GM21447 (cell line): Measurements from ENCODE around the gene SEMA5B.

Experiments used
- ATAC-seq: cut with Tn5 transposase; IDR thresholded peaks from one replicate; pipeline ENCODE4 v1.9.1; 2021; ENCODE audit not compliant: unreplicated experiment

The SEMA5B gene

GRCh38 chr3:122975924-122976293 is 51.7 kb downstream of the SEMA5B start:
- ATAC-seq: no peak

- ATAC-seq: no peak
These were observed 52.2 kb downstream of the SEMA5B start for GRCh38 chr3:122975163-122975923.

GRCh38 chr3:122974764-122975162 is 52.8 kb downstream of the SEMA5B start:
- ATAC-seq: no peak

GRCh38 chr3:122973893-122974615 is 53.5 kb downstream of the SEMA5B start:
- ATAC-seq: no peak

- ATAC-seq: no peak
These were observed 55.4 kb downstream of the SEMA5B start for GRCh38 chr3:122972141-122972540.

GRCh38 chr3:122969585-122970469 is 57.7 kb downstream of the SEMA5B start:
- ATAC-seq: no peak

GRCh38 chr3:122967765-122968164 is 59.8 kb downstream of the SEMA5B start:
- ATAC-seq: no peak

GRCh38 chr3:122967356-122967755 is 60.2 kb downstream of the SEMA5B start:
- no peak for ATAC-seq

- no peak for ATAC-seq
These were observed 61.5 kb downstream of the SEMA5B start for GRCh38 chr3:122966045-122966444.

GRCh38 chr3:122964811-122965210 is 62.8 kb downstream of the SEMA5B start:
- no peak for ATAC-seq

GRCh38 chr3:122962149-122962548 is 65.4 kb downstream of the SEMA5B start:
- ATAC-seq: no peak

GRCh38 chr3:122961146-122961545 is 66.4 kb downstream of the SEMA5B start:
- no peak for ATAC-seq

- no peak for ATAC-seq
These were observed 66.9 kb downstream of the SEMA5B start for GRCh38 chr3:122960652-122961051.

GRCh38 chr3:122959339-122959738 is 68.2 kb downstream of the SEMA5B start:
- ATAC-seq: no peak

- no peak for ATAC-seq
These were observed 69.6 kb downstream of the SEMA5B start for GRCh38 chr3:122957707-122958689.

- ATAC-seq: no peak
These were observed 70.7 kb downstream of the SEMA5B start for GRCh38 chr3:122956693-122957455.

GRCh38 chr3:122955916-122956692 is 71.5 kb downstream of the SEMA5B start:
- no peak for ATAC-seq

GRCh38 chr3:122952520-122952919 is 75.0 kb downstream of the SEMA5B start:
- ATAC-seq: peak; percentile 87

GRCh38 chr3:122948408-122948807 is 79.2 kb downstream of the SEMA5B start:
- no peak for ATAC-seq
